ENCODE results near the gene IRF9.

DNA sequence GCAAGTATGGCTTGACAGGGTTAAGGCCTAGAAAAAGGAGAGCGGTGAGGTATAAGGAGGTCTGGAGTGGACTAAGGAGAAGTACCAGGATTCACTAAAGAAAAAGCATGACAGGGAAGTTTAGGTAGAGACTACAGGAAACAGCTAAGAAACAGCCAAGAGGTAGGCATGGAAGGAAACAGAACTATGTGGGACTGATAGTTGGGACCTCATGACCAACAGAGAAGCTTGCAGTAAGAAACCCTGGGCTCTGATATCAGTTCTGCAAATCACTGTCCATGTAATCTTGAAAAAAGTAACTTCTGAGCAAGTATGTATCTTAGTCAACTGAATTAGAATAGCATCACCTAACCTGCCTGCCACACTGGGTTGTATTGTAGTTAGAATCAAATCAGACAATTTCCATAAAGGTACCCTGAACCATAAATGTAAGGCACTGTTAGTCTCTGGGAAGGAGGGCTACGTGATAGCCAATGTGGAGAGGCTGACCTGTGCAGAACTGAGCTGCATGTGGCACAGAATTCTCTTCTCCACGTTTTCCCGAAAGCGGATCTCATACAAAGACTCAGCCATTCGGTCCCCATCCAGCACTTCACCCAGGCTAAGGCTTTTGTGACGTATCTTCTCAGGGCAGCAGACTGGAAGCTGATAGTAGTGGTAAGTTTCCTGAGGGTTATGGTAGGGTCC, 33.3 kb downstream of the IRF9 start:
- TF ChIP-seq, protein P1, sequence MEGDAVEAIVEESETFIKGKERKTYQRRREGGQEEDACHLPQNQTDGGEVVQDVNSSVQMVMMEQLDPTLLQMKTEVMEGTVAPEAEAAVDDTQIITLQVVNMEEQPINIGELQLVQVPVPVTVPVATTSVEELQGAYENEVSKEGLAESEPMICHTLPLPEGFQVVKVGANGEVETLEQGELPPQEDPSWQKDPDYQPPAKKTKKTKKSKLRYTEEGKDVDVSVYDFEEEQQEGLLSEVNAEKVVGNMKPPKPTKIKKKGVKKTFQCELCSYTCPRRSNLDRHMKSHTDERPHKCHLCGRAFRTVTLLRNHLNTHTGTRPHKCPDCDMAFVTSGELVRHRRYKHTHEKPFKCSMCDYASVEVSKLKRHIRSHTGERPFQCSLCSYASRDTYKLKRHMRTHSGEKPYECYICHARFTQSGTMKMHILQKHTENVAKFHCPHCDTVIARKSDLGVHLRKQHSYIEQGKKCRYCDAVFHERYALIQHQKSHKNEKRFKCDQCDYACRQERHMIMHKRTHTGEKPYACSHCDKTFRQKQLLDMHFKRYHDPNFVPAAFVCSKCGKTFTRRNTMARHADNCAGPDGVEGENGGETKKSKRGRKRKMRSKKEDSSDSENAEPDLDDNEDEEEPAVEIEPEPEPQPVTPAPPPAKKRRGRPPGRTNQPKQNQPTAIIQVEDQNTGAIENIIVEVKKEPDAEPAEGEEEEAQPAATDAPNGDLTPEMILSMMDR (conservative IDR thresholded peaks at IDR 0.05; ENCODE audit: low read depth, low read length), result no peak
- no peak for TF ChIP-seq EZH2 (IDR thresholded peaks at IDR 0.05; ENCODE audit: borderline replicate concordance, low read depth, low read length, poor library complexity, severe bottlenecking)

All from A673 (cell line).